Vagina (tissue), 2 donors: ENCODE data around the gene GNG7.

Source experiments
- POLR2A ChIP-seq, 2 donors: fragments of 450-650 bp; IDR thresholded peaks; one replicate each; pipeline ENCODE4 v1.6.1; 2017; ENCODE audit warnings: antibody characterized with exemption in 2 of 2, mild to moderate bottlenecking in 2 of 2, moderate library complexity in 2 of 2
- POLR2AphosphoS5 ChIP-seq, 2 donors: sonication (generic); formaldehyde crosslinking; IDR thresholded peaks; one replicate each; pipeline ENCODE4 v1.9.0; 2017; ENCODE audit warnings: antibody characterized with exemption in 2 of 2, mild to moderate bottlenecking in 2 of 2, low read depth in 1 of 2; ENCODE audit not compliant: insufficient read depth in 1 of 2
- TF ChIP-seq, protein P1 (sequence below), 3 experiments: fragments of 450-650 bp in 2 of 3; fragments of 200-600 bp in 1 of 3; sonication (generic) in 1 of 3; IDR thresholded peaks; one replicate each; pipeline ENCODE4 v1.5.1; 2017 to 2019; ENCODE audit warnings: antibody characterized with exemption in 3 of 3, mild to moderate bottlenecking in 2 of 3, moderate library complexity in 2 of 3

GRCh38 chr19:2479556-2480194, 222.8 kb downstream of the GNG7 start:
- TF ChIP-seq, protein P1, sequence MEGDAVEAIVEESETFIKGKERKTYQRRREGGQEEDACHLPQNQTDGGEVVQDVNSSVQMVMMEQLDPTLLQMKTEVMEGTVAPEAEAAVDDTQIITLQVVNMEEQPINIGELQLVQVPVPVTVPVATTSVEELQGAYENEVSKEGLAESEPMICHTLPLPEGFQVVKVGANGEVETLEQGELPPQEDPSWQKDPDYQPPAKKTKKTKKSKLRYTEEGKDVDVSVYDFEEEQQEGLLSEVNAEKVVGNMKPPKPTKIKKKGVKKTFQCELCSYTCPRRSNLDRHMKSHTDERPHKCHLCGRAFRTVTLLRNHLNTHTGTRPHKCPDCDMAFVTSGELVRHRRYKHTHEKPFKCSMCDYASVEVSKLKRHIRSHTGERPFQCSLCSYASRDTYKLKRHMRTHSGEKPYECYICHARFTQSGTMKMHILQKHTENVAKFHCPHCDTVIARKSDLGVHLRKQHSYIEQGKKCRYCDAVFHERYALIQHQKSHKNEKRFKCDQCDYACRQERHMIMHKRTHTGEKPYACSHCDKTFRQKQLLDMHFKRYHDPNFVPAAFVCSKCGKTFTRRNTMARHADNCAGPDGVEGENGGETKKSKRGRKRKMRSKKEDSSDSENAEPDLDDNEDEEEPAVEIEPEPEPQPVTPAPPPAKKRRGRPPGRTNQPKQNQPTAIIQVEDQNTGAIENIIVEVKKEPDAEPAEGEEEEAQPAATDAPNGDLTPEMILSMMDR (IDR thresholded peaks at IDR 0.05), result no peak
- TF ChIP-seq POLR2AphosphoS5 (IDR thresholded peaks at IDR 0.05; ENCODE audit: insufficient read depth in 1 of 2, low read depth in 1 of 2) (no peak), POLR2A (IDR thresholded peaks at IDR 0.05) (no peak)
